ENCODE measurements around the gene ANKRD17.
"Not testable (repeated sequence)": the region's sequence is repeated elsewhere in the genome, so short reads cannot be mapped to it uniquely, and the experiment has no call there.

The ANKRD17 gene, protein sequence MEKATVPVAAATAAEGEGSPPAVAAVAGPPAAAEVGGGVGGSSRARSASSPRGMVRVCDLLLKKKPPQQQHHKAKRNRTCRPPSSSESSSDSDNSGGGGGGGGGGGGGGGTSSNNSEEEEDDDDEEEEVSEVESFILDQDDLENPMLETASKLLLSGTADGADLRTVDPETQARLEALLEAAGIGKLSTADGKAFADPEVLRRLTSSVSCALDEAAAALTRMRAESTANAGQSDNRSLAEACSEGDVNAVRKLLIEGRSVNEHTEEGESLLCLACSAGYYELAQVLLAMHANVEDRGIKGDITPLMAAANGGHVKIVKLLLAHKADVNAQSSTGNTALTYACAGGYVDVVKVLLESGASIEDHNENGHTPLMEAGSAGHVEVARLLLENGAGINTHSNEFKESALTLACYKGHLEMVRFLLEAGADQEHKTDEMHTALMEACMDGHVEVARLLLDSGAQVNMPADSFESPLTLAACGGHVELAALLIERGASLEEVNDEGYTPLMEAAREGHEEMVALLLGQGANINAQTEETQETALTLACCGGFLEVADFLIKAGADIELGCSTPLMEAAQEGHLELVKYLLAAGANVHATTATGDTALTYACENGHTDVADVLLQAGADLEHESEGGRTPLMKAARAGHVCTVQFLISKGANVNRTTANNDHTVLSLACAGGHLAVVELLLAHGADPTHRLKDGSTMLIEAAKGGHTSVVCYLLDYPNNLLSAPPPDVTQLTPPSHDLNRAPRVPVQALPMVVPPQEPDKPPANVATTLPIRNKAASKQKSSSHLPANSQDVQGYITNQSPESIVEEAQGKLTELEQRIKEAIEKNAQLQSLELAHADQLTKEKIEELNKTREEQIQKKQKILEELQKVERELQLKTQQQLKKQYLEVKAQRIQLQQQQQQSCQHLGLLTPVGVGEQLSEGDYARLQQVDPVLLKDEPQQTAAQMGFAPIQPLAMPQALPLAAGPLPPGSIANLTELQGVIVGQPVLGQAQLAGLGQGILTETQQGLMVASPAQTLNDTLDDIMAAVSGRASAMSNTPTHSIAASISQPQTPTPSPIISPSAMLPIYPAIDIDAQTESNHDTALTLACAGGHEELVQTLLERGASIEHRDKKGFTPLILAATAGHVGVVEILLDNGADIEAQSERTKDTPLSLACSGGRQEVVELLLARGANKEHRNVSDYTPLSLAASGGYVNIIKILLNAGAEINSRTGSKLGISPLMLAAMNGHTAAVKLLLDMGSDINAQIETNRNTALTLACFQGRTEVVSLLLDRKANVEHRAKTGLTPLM (N-terminal part only)

DNA sequence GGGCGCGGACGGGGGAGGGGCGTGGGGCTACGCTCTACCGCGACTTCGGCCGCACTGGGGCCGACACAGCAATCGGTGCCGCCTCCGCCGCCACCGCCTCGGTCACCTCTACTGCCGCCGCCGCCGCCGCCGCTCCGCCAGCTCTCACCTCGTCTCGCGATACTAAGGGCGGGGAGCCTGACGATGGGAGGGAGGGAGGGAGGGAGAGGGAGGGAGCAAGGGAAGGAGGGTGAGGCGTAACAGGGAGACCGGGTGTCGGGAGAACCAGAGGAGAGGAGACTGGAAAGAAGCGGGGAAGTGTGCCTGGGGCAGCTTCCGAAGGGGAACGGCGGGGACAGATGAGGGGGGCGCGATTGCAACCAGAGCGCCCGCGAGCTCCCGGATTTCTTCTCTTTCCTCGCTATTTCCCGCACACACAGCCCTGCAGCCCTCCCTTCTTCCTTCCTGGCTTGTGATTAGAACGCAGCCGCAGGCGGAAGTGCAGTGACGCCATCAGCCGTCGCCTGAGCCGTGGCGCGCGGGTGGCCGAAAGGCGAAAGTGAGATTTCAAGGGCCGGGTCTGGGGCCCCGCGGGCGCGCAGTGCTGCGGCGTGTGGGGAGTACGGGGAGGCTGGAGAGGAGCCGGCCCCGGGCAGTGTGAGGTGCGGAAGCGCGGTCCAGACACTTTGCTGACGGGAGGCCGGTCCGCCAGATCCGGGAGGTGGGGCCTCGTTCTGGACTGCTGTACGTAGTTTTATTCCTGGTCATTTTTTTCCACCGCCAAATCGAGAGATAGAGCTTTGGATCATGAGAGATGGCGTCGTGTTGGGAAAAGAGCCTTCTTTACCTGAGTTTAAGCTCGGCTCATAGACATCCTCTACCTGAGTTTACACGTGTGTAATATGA is at the start of gene ANKRD17:
ANKRD17 (minus strand) TSS at position 113 of the 885 bp plus-strand sequence. CDS start 130 bp downstream, outside the sequence.
- no peak for TF ChIP-seq CTCF (IDR thresholded peaks at IDR 0.05; ENCODE audit: borderline replicate concordance, control extremely low read depth, extremely low read depth, insufficient read depth, missing control alignments)
- peak; percentile 89 for DNase-seq (ENCODE audit: low spot score)
- in situ Hi-C loops (cut with MboI; ENCODE audit: low sequenced_read_pairs, unreplicated experiment) = loop anchor here (10.0 kb wide), 1 partner anchor 184 kb away; no protein-coding TSS in a partner anchor

DNA sequence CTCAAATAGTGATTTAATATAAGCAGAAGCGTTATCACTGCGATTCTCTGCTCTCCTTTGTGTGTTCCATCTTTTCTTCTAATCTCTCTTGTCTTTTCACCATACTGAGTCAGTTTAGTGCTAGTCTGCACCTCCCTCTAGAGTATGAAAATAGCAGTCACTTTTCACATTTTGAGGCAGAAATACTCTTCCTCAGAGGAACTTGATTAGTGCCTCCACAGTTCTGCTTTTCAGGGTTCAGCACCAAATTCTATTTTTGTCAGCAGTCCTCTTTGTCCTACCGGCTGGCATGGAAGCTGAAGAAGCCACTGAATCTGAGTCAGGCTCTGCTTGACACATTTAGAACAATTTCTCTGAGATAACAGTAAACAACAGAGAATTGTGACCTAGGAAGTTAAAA is 49.7 kb upstream of the ANKRD17 start:
- peak; percentile 46 for TF ChIP-seq CTCF (IDR thresholded peaks at IDR 0.05; ENCODE audit: borderline replicate concordance, control extremely low read depth, extremely low read depth, insufficient read depth, missing control alignments)
- DNase-seq (ENCODE audit: low spot score) = peak; percentile 26
- in situ Hi-C loops (cut with MboI; ENCODE audit: low sequenced_read_pairs, unreplicated experiment) = loop anchor here (25.0 kb wide), 1 partner anchor 354 kb away; no protein-coding TSS in a partner anchor

GRCh38 chr4:73303711-73304110 is 45.1 kb upstream of the ANKRD17 start:
- TF ChIP-seq CTCF (IDR thresholded peaks at IDR 0.05; ENCODE audit: borderline replicate concordance, control extremely low read depth, extremely low read depth, insufficient read depth, missing control alignments) = no peak
- in situ Hi-C loops (cut with MboI; ENCODE audit: low sequenced_read_pairs, unreplicated experiment) = loop anchor here (25.0 kb wide), 1 partner anchor 359 kb away; no protein-coding TSS in a partner anchor
- DNase-seq (ENCODE audit: low spot score) = no peak

DNA sequence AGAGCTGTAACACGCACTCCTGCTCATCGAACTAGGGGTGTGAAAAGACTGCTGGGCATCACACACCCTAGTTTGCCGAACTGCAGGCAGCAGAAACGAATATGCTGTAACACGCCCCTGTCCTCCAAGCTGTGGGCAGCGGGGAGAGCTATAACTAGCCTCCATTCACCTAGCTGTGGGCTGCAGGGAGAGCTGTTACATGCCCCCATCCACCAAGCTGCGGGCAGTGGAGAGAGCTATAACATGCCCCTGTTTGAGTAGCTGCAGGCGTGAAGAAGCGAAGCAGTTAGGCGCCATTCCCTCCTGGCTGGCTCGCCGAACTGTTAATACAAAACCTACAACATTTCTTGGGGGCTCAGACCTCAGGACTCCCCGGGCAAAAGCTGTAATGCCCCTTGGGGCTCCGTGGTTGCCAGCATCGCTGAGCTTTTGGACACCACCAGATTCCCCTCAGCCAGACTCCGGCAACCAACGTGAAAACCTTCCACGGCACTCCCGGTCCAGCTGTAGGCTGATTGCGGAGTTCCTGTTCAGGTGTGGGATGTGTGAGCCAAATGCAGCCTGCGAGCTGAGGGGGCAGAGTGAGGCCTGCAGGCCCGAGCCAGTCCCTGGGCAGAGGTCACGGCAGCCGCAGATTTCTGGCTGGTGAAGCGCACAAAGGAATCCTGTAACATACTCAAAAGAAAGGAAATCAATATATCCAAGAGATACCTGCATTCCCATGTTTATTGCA is 41.1 kb upstream of the ANKRD17 start:
- DNase-seq (ENCODE audit: low spot score) = no peak
- in situ Hi-C loops (cut with MboI; ENCODE audit: low sequenced_read_pairs, unreplicated experiment) = loop anchor here (25.0 kb wide), 2 partner anchors 363 to 587 kb away; no protein-coding TSS in a partner anchor
- no peak for TF ChIP-seq CTCF (IDR thresholded peaks at IDR 0.05; ENCODE audit: borderline replicate concordance, control extremely low read depth, extremely low read depth, insufficient read depth, missing control alignments)

DNA sequence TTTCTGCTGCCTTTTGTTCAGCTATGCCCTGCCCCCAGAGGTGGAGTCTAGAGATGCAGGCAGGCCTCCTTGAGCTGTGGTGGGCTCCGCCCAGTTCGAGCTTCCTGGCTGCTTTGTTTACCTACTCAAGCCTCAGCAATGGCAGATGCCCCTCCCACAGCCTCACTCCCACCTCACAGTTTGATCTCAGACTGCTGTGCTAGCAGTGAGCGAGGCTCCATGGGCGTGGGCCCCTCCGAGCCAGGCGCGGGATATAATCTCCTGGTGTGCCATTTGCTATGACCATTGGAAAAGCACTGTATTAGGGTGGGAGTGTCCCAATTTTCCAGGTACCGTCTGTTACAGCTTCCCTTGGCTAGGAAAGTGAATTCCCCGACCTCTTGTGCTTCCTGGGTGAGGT is 34.1 kb upstream of the ANKRD17 start:
- DNase-seq (ENCODE audit: low spot score) = not testable (repeated sequence)
- in situ Hi-C loops (cut with MboI; ENCODE audit: low sequenced_read_pairs, unreplicated experiment) = loop anchor here (25.0 kb wide), 1 partner anchor 580 kb away; no protein-coding TSS in a partner anchor
